GM21515 (cell line): ENCODE measurements around the gene RNF224.
A peak's percentile ranks its signal among the peaks of the same experiment; 100 is the strongest.
"Not testable (repeated sequence)": the region's sequence is repeated elsewhere in the genome, so short reads cannot be mapped to it uniquely, and the experiment has no call there.

Source experiments
- ATAC-seq: cut with Tn5 transposase; IDR thresholded peaks from one replicate; pipeline ENCODE4 v1.9.1; 2021; ENCODE audit not compliant: unreplicated experiment

Gene RNF224

GRCh38 chr9:137251490-137252268 is 24.4 kb downstream of the RNF224 start:
- no peak for ATAC-seq

- no peak for ATAC-seq
These were observed 25.5 kb downstream of the RNF224 start for GRCh38 chr9:137252555-137253506.

GRCh38 chr9:137253717-137254623 is 26.7 kb downstream of the RNF224 start:
- no peak for ATAC-seq

GRCh38 chr9:137254624-137255447 is 27.5 kb downstream of the RNF224 start, which contains the start of gene NELFB:
Gene NELFB, plus strand, starts transcription at chr9:137255327.
- ATAC-seq, result peak; percentile 78

GRCh38 chr9:137255448-137256114 is 28.3 kb downstream of the RNF224 start:
- ATAC-seq, result peak; percentile 15

GRCh38 chr9:137256362-137256761 is 29.1 kb downstream of the RNF224 start:
- ATAC-seq, result no peak

GRCh38 chr9:137256856-137257255 is 29.6 kb downstream of the RNF224 start:
- ATAC-seq, result no peak

GRCh38 chr9:137262173-137262908 is 35.0 kb downstream of the RNF224 start:
- not testable (repeated sequence) for ATAC-seq

GRCh38 chr9:137262909-137263285 is 35.6 kb downstream of the RNF224 start:
- ATAC-seq, result no peak

- no peak for ATAC-seq
These were observed 36.2 kb downstream of the RNF224 start for GRCh38 chr9:137263506-137263905.

GRCh38 chr9:137264067-137264466 is 36.8 kb downstream of the RNF224 start:
- no peak for ATAC-seq

GRCh38 chr9:137265496-137266161 is 38.3 kb downstream of the RNF224 start:
- ATAC-seq, result no peak

- ATAC-seq, result no peak
These were observed 38.8 kb downstream of the RNF224 start for GRCh38 chr9:137266162-137266527.

- no peak for ATAC-seq
These were observed 39.5 kb downstream of the RNF224 start for GRCh38 chr9:137266585-137267453.

GRCh38 chr9:137267933-137268355 is 40.6 kb downstream of the RNF224 start:
- no peak for ATAC-seq

- no peak for ATAC-seq
These were observed 41.4 kb downstream of the RNF224 start for GRCh38 chr9:137268538-137269201.
